ENCODE results near the gene HSFX4. TPM values are rescaled to one million over a fixed set of nuclear protein-coding genes. Genes with fewer than 3 reads are reported as not detected.
"Not testable (repeated sequence)": the region's sequence is repeated elsewhere in the genome, so short reads cannot be mapped to it uniquely, and the experiment has no call there.

Gene HSFX4
- total and polyA plus RNA-seq, 10 donors, result not detected

- H3K27ac ChIP-seq; intact Hi-C loops (cut with DNase I; ENCODE audit: low total_unique reads); H3K4me1 ChIP-seq; DNase-seq; H3K9me3 ChIP-seq; H3K4me3 ChIP-seq; H3K27me3 ChIP-seq (replicated peaks in 1 of 7): not testable (repeated sequence)
- H3K36me3 ChIP-seq, result peaks cover 0 to 40% (median 0%) of the 10 kb centered on the region in 6 donors
- WGBS, 5 donors, result no CpG with 5 or more reads among the region's 3 CpGs
Observed at GRCh38 chrX:149946932-149947331, 17.6 kb downstream of the HSFX4 start.

DNA sequence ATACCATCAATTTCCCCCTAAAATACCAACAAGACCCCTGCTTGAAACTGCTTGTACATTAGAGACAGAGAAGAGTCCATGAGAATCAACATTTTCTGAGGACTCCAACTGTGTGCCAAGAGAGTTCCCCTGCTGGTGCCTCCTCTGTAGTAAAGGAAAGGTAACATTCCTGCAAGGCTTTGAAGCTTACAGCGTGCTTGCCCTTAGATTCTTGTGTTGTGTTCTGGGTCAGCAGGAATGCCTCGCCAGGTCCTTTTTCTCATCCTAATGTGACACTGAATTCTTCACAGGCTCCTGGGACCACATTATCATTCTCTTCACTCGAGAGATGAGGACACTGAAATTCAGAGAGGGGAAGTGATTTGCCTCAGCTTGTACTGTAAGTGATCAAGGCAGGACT, 18.6 kb downstream of the HSFX4 start:
- intact Hi-C loops (cut with DNase I; ENCODE audit: low total_unique reads), result no loop called here

GRCh38 chrX:149949743-149950436, 20.5 kb downstream of the HSFX4 start:
- no peak overlapping the region for H3K27ac ChIP-seq
- no peak for DNase-seq
- no peak for TF ChIP-seq POLR2AphosphoS5 (IDR thresholded peaks at IDR 0.05)
- TF ChIP-seq POLR2A (IDR thresholded peaks at IDR 0.05), result no peak
- TF ChIP-seq, protein P1, sequence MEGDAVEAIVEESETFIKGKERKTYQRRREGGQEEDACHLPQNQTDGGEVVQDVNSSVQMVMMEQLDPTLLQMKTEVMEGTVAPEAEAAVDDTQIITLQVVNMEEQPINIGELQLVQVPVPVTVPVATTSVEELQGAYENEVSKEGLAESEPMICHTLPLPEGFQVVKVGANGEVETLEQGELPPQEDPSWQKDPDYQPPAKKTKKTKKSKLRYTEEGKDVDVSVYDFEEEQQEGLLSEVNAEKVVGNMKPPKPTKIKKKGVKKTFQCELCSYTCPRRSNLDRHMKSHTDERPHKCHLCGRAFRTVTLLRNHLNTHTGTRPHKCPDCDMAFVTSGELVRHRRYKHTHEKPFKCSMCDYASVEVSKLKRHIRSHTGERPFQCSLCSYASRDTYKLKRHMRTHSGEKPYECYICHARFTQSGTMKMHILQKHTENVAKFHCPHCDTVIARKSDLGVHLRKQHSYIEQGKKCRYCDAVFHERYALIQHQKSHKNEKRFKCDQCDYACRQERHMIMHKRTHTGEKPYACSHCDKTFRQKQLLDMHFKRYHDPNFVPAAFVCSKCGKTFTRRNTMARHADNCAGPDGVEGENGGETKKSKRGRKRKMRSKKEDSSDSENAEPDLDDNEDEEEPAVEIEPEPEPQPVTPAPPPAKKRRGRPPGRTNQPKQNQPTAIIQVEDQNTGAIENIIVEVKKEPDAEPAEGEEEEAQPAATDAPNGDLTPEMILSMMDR (IDR thresholded peaks at IDR 0.05 in 8 of 11, conservative IDR thresholded peaks at IDR 0.05 in 3 of 11), result no peak
- 68 to 89% (median 76%) methylated on average over 6 of the region's 6 CpGs for WGBS, 5 donors
- H3K4me1 ChIP-seq, result no peaks in the 10 kb centered on the region
- intact Hi-C loops (cut with DNase I; ENCODE audit: low total_unique reads), result no loop called here
- H3K9me3 ChIP-seq, result no peaks in the 10 kb centered on the region
- no peaks in the 10 kb centered on the region for H3K27me3 ChIP-seq (replicated peaks in 1 of 7)
- no peak overlapping the region for H3K4me3 ChIP-seq
- H3K36me3 ChIP-seq, result peaks cover 0 to 48% (median 0%) of the 10 kb centered on the region in 6 donors

More for the DNA sequence above, 18.6 kb downstream of the HSFX4 start:
- Histone ChIP-seq H3K36me3 (peaks cover 0 to 48% (median 0%) of the 10 kb centered on the region in 6 donors), H3K9me3 (no peaks in the 10 kb centered on the region), H3K27me3 (replicated peaks in 1 of 7) (no peaks in the 10 kb centered on the region), H3K27ac (no peak overlapping the region), H3K4me3 (no peak overlapping the region), H3K4me1 (peaks cover 0 to 3% (median 0%) of the 10 kb centered on the region in 6 donors)
- TF ChIP-seq POLR2AphosphoS5 (IDR thresholded peaks at IDR 0.05) (no peak), POLR2A (IDR thresholded peaks at IDR 0.05) (no peak)
- TF ChIP-seq, protein P1 (IDR thresholded peaks at IDR 0.05 in 8 of 11, conservative IDR thresholded peaks at IDR 0.05 in 3 of 11), result no peak
- no peak for DNase-seq
- 65 to 96% (median 79%) methylated on average over 3 of the region's 3 CpGs for WGBS, 5 donors

DNA sequence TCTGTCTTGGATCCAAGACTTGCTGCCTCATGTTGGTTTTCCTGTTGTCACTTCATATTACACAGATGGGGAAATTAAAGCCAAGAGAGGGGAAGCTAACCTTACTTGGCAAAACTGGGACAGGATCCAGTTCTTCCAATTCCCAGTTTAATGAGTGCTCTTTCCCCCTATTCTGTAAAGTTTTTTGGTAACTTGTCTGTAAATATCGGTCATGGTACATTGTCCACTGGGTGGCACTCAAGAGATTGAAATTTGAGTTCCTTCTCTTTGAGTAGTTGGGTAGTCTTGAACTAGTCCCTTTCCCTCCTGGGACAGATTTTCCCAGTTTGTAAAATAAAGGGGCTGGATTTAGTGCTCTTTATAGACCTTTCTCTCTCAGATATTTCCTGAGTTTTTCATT, 21.3 kb downstream of the HSFX4 start:
- Histone ChIP-seq H3K36me3 (peaks cover 0 to 41% (median 0%) of the 10 kb centered on the region in 6 donors), H3K27me3 (replicated peaks in 1 of 7) (no peaks in the 10 kb centered on the region), H3K9me3 (no peaks in the 10 kb centered on the region), H3K4me3 (no peak overlapping the region), H3K27ac (no peak overlapping the region), H3K4me1 (no peaks in the 10 kb centered on the region)
- 0 to 33% (median 19%) methylated on average over 1 of the region's 1 CpG for WGBS, 5 donors
- TF ChIP-seq, protein P1 (IDR thresholded peaks at IDR 0.05 in 8 of 11, conservative IDR thresholded peaks at IDR 0.05 in 3 of 11), result peak in 3 of 11 experiments; percentile 20 to 26 (median 20)
- TF ChIP-seq POLR2A (IDR thresholded peaks at IDR 0.05), result no peak
- intact Hi-C loops (cut with DNase I; ENCODE audit: low total_unique reads), result no loop called here
- DNase-seq, result no peak

Data from spleen (tissue), 11 donors.